Esophagus squamous epithelium (tissue), 4 donors: ENCODE measurements around the gene IKBKE.

Experiments used
- POLR2A ChIP-seq, 4 donors: fragments of 450-650 bp; IDR thresholded peaks; one replicate each; pipeline ENCODE4 v1.6.1; 2017; ENCODE audit warnings: antibody characterized with exemption in 4 of 4, mild to moderate bottlenecking in 4 of 4, moderate library complexity in 3 of 4
- TF ChIP-seq, protein P1 (sequence below), 6 experiments: fragments of 450-650 bp in 4 of 6; fragments of 200-600 bp in 2 of 6; sonication (generic) in 2 of 6; IDR thresholded peaks; one replicate each; pipeline ENCODE4 v1.5.1; 2016 to 2019; ENCODE audit warnings: antibody characterized with exemption in 6 of 6, mild to moderate bottlenecking in 4 of 6, moderate library complexity in 4 of 6

DNA sequence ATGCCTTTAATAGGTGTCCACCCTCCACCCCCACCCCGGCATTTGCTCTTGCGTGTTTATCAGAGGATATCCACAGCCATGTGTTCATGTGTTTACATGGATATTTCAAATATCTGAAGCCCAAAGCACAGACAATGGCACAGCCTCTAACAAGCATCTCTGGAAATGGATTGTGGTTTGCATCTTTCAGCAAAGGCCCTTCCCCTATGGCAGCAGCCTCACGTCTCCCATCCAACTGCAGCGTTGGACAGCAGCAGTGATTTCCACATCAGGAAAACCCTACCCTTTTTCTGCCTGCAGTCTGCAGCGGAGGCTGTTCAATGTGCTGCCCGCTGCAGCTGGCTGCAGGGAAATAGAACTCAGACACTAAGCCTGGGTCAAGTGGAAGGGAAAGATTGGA, 38.7 kb downstream of the IKBKE start:
- TF ChIP-seq, protein P1, sequence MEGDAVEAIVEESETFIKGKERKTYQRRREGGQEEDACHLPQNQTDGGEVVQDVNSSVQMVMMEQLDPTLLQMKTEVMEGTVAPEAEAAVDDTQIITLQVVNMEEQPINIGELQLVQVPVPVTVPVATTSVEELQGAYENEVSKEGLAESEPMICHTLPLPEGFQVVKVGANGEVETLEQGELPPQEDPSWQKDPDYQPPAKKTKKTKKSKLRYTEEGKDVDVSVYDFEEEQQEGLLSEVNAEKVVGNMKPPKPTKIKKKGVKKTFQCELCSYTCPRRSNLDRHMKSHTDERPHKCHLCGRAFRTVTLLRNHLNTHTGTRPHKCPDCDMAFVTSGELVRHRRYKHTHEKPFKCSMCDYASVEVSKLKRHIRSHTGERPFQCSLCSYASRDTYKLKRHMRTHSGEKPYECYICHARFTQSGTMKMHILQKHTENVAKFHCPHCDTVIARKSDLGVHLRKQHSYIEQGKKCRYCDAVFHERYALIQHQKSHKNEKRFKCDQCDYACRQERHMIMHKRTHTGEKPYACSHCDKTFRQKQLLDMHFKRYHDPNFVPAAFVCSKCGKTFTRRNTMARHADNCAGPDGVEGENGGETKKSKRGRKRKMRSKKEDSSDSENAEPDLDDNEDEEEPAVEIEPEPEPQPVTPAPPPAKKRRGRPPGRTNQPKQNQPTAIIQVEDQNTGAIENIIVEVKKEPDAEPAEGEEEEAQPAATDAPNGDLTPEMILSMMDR (IDR thresholded peaks at IDR 0.05), result no peak
- peak in 1 of 4 donors; percentile 22 for TF ChIP-seq POLR2A (IDR thresholded peaks at IDR 0.05)
